HG03045 (cell line): ENCODE results near the gene RSF1.
"Not testable (repeated sequence)": the region's sequence is repeated elsewhere in the genome, so short reads cannot be mapped to it uniquely, and the experiment has no call there.

Experiments used
- ATAC-seq: cut with Tn5 transposase; IDR thresholded peaks from one replicate; pipeline ENCODE4 v1.9.1; 2021; ENCODE audit warnings: mild to moderate bottlenecking, moderate library complexity; ENCODE audit not compliant: unreplicated experiment

Gene RSF1

GRCh38 chr11:77636731-77637344, 183.7 kb downstream of the RSF1 start:
- no peak for ATAC-seq

- not testable (repeated sequence) for ATAC-seq
Observed at GRCh38 chr11:77633926-77634325, 186.6 kb downstream of the RSF1 start.

- no peak for ATAC-seq
Observed at GRCh38 chr11:77630157-77630710, 190.3 kb downstream of the RSF1 start.

GRCh38 chr11:77619576-77620198, 200.8 kb downstream of the RSF1 start:
- ATAC-seq: no peak

GRCh38 chr11:77617892-77618291, 202.6 kb downstream of the RSF1 start:
- no peak for ATAC-seq

- no peak for ATAC-seq
Observed at GRCh38 chr11:77611921-77612320, 208.6 kb downstream of the RSF1 start.
